Measurements from ENCODE around the gene INF2.

DNA sequence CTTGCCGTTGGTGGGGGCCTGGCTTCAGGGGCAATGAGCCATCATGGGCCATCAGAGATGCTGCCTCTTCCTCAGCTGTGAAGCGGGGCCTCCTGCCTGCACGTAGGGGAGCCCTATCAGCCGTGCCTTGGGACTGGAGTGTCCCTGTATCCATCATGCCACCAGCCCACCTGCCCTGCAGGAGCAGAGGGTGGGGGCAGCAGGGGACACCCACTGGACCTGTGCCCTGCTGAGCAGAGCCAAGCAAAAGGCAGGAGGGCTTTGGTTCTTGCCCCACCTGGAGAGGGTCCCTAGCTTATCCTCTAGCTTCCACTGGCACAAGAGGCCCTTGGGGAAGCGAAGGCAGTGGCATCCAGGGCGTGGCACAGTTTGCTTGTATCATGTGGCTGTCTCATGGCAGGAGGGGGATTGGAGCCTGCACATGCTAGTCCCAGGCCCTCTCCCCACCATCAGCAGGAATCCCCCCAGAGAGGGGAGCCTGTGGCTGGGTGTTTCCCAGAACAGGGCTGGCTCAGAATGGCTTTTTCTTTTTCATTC lies 44.7 kb downstream of the INF2 start:
- TF ChIP-seq, protein P1, sequence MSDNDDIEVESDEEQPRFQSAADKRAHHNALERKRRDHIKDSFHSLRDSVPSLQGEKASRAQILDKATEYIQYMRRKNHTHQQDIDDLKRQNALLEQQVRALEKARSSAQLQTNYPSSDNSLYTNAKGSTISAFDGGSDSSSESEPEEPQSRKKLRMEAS (IDR thresholded peaks at IDR 0.05; ENCODE audit: insufficient read depth, insufficient read length) = no peak
- no peak for TF ChIP-seq EZH2 (IDR thresholded peaks at IDR 0.05; ENCODE audit: borderline replicate concordance, low read depth, low read length, severe bottlenecking)
- TF ChIP-seq, protein P2, sequence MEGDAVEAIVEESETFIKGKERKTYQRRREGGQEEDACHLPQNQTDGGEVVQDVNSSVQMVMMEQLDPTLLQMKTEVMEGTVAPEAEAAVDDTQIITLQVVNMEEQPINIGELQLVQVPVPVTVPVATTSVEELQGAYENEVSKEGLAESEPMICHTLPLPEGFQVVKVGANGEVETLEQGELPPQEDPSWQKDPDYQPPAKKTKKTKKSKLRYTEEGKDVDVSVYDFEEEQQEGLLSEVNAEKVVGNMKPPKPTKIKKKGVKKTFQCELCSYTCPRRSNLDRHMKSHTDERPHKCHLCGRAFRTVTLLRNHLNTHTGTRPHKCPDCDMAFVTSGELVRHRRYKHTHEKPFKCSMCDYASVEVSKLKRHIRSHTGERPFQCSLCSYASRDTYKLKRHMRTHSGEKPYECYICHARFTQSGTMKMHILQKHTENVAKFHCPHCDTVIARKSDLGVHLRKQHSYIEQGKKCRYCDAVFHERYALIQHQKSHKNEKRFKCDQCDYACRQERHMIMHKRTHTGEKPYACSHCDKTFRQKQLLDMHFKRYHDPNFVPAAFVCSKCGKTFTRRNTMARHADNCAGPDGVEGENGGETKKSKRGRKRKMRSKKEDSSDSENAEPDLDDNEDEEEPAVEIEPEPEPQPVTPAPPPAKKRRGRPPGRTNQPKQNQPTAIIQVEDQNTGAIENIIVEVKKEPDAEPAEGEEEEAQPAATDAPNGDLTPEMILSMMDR (IDR thresholded peaks at IDR 0.05; ENCODE audit: extremely low read depth in 1 of 2, insufficient read depth in 1 of 2, low read depth in 1 of 2, low read length in 2 of 2) = no peak
- TF ChIP-seq POLR2AphosphoS5 (IDR thresholded peaks at IDR 0.05; ENCODE audit: insufficient read depth, low read depth, low read length) = no peak
- TF ChIP-seq GATA2 (IDR thresholded peaks at IDR 0.05; ENCODE audit: insufficient read depth, insufficient read length, low read depth, low read length) = no peak
- TF ChIP-seq POLR2A (IDR thresholded peaks at IDR 0.05; ENCODE audit: low read depth, low read length) = no peak
- no peak for TF ChIP-seq MYC (IDR thresholded peaks at IDR 0.05; ENCODE audit: low read depth, low read length)

All from endothelial cell of umbilical vein (primary cell).